Measurements from ENCODE around the gene BEX1. TPM values are rescaled to one million over a fixed set of nuclear protein-coding genes. Genes with fewer than 3 reads are reported as not detected.

BEX1 gene
- total RNA-seq, 1 experiment from 2014 or later, result not detected

GRCh38 chrX:103100484-103100883 lies 36.5 kb upstream of the BEX1 start:
- CTCF ChIA-PET, result no interaction called here
- intact Hi-C loops (cut with micrococcal nuclease), result no loop called here

More at GRCh38 chrX:103100484-103100883, 36.5 kb upstream of the BEX1 start:
- Histone ChIP-seq H3K9me2 (ENCODE audit: insufficient read depth) (no peaks in the 10 kb centered on the region), H4K20me1 (ENCODE audit: insufficient read depth) (no peaks in the 10 kb centered on the region), H3K36me3 (ENCODE audit: control insufficient read depth in 1 of 2, insufficient read depth in 2 of 2, low read length in 2 of 2) (no peaks in the 10 kb centered on the region), H3K9me3 (ENCODE audit: control insufficient read depth in 1 of 2, insufficient read depth in 1 of 2, low read depth in 1 of 2, low read length in 2 of 2) (no peaks in the 10 kb centered on the region), H3K4me1 (ENCODE audit: control insufficient read depth in 1 of 2, insufficient read depth in 2 of 2, low read length in 2 of 2) (no peaks in the 10 kb centered on the region), H3K4me3 (replicated peaks in 1 of 2; ENCODE audit: low read depth in 1 of 2, low read length in 2 of 2) (no peak overlapping the region), H3K79me2 (ENCODE audit: insufficient read depth, low read length) (no peaks in the 10 kb centered on the region), H3K27me3 (ENCODE audit: insufficient read depth, low read length) (no peaks in the 10 kb centered on the region), H3K27ac (ENCODE audit: low read depth, low read length) (no peak overlapping the region), H3K4me2 (ENCODE audit: low read length) (no peak overlapping the region), H3K9ac (ENCODE audit: low read length) (no peak overlapping the region), H2AFZ (ENCODE audit: low read depth, low read length, poor library complexity, severe bottlenecking) (no peak overlapping the region)
- ATAC-seq (no peak), DNase-seq (ENCODE audit: low read depth, low spot score) (no peak)
- POLR2A ChIA-PET, result no interaction called here
- TF ChIP-seq EZH2 (IDR thresholded peaks at IDR 0.05) (no peak), TCF7L2 (IDR thresholded peaks at IDR 0.05; ENCODE audit: borderline replicate concordance, extremely low read depth, insufficient read depth, insufficient read length) (no peak), RAD21 (IDR thresholded peaks at IDR 0.05; ENCODE audit: low read depth) (no peak), FOSL1 (IDR thresholded peaks at IDR 0.05; ENCODE audit: low read depth) (no peak), SP1 (IDR thresholded peaks at IDR 0.05; ENCODE audit: low read depth) (no peak), ZFX (IDR thresholded peaks at IDR 0.05) (no peak), CBX3 (IDR thresholded peaks at IDR 0.05; ENCODE audit: low read depth) (no peak), REST (IDR thresholded peaks at IDR 0.05; ENCODE audit: low read depth) (no peak), ELF1 (IDR thresholded peaks at IDR 0.05; ENCODE audit: borderline replicate concordance, low read depth) (no peak), MAX (IDR thresholded peaks at IDR 0.05) (no peak), YY1 (IDR thresholded peaks at IDR 0.05; ENCODE audit: extremely low read depth, insufficient replicate concordance, low read depth, low read length) (no peak), JUND (IDR thresholded peaks at IDR 0.05) (no peak), ATF3 (IDR thresholded peaks at IDR 0.05) (no peak), CEBPB (IDR thresholded peaks at IDR 0.05; ENCODE audit: low read depth) (no peak), EGR1 (IDR thresholded peaks at IDR 0.05; ENCODE audit: low read depth) (no peak), POLR2AphosphoS5 (IDR thresholded peaks at IDR 0.05; ENCODE audit: low read depth, low read length) (no peak), POLR2A (IDR thresholded peaks at IDR 0.05; ENCODE audit: borderline replicate concordance, extremely low read depth, insufficient read depth, insufficient read length) (no peak), ZNF274 (IDR thresholded peaks at IDR 0.05; ENCODE audit: low read depth, low read length) (no peak), CTCF (IDR thresholded peaks at IDR 0.05 in 2 of 3, conservative IDR thresholded peaks at IDR 0.05 in 1 of 3; ENCODE audit: borderline replicate concordance in 1 of 3, insufficient read depth in 1 of 3, low read depth in 2 of 3, low read length in 2 of 3) (no peak)
- BruUV-seq (replicated peaks), result no TSS peak
- RAD21 ChIA-PET (ENCODE audit: low non-redundant PET in 1 of 2, low total read pairs in 2 of 2, uncharacterized antibody in 2 of 2, unreplicated experiment in 2 of 2), result no interaction called here

All from HCT116 (cell line).